G401.6 (cell line): ENCODE data around the gene IPCEF1.

Experiments
- FAIRE-seq: peaks from 2 replicates; lab custom pipeline; 2012; peaks lifted over from hg19 to GRCh38; lab: Jason Lieb, UNC

IPCEF1 gene

GRCh38 chr6:154356690-154357089, at the start of gene IPCEF1:
Gene IPCEF1, minus strand, starts transcription at chr6:154356803. Its CDS starts 90,856 bp downstream, at chr6:154265947.
- FAIRE-seq = no peak

- no peak for FAIRE-seq
Observed at GRCh38 chr6:154406301-154406700, 49.7 kb upstream of the IPCEF1 start.

GRCh38 chr6:154404791-154405400, 48.3 kb upstream of the IPCEF1 start:
- FAIRE-seq = no peak

- FAIRE-seq = no peak
Observed at GRCh38 chr6:154403788-154404187, 47.2 kb upstream of the IPCEF1 start.

GRCh38 chr6:154402081-154402780, 45.6 kb upstream of the IPCEF1 start:
- no peak for FAIRE-seq

GRCh38 chr6:154399097-154399496, 42.5 kb upstream of the IPCEF1 start:
- FAIRE-seq = no peak

- no peak for FAIRE-seq
Observed at GRCh38 chr6:154397491-154398195, 41.0 kb upstream of the IPCEF1 start.

GRCh38 chr6:154395878-154396277, 39.3 kb upstream of the IPCEF1 start:
- no peak for FAIRE-seq

GRCh38 chr6:154395316-154395715, 38.7 kb upstream of the IPCEF1 start:
- no peak for FAIRE-seq

- no peak for FAIRE-seq
Observed at GRCh38 chr6:154394571-154394970, 38.0 kb upstream of the IPCEF1 start.

- FAIRE-seq = no peak
Observed at GRCh38 chr6:154390034-154390433, 33.4 kb upstream of the IPCEF1 start.

GRCh38 chr6:154388803-154389202, 32.2 kb upstream of the IPCEF1 start:
- FAIRE-seq = no peak

- FAIRE-seq = no peak
Observed at GRCh38 chr6:154386848-154387717, 30.5 kb upstream of the IPCEF1 start.

- FAIRE-seq = no peak
Observed at GRCh38 chr6:154384191-154384590, 27.6 kb upstream of the IPCEF1 start.

GRCh38 chr6:154383273-154383672, 26.7 kb upstream of the IPCEF1 start:
- no peak for FAIRE-seq

GRCh38 chr6:154382740-154383139, 26.1 kb upstream of the IPCEF1 start:
- no peak for FAIRE-seq

- no peak for FAIRE-seq
Observed at GRCh38 chr6:154381548-154381947, 24.9 kb upstream of the IPCEF1 start.

- no peak for FAIRE-seq
Observed at GRCh38 chr6:154380741-154381140, 24.1 kb upstream of the IPCEF1 start.

GRCh38 chr6:154379585-154379984, 23.0 kb upstream of the IPCEF1 start:
- peak; percentile 58 for FAIRE-seq

- no peak for FAIRE-seq
Observed at GRCh38 chr6:154378518-154378917, 21.9 kb upstream of the IPCEF1 start.

- FAIRE-seq = no peak
Observed at GRCh38 chr6:154377726-154378125, 21.1 kb upstream of the IPCEF1 start.

GRCh38 chr6:154373971-154374370, 17.4 kb upstream of the IPCEF1 start:
- no peak for FAIRE-seq
